PC-3 (cell line): Measurements from ENCODE around the gene CD82. TPM values are rescaled to one million over a fixed set of nuclear protein-coding genes. Genes with fewer than 3 reads are reported as not detected.

ENCODE experiments used
- ATAC-seq: fragments of 200-7000 bp; cut with Tn5 transposase; 2 replicates; pipeline ENCODE4 v1.9.1; 2020; ENCODE audit warnings: mild to moderate bottlenecking, moderate library complexity
- BruUV-seq: library from RNA; stranded (reverse); fragments of 400-500 nt; replicated peaks from 2 replicates; lab custom pipeline; 2021; lab: Mats Ljungman, UMichigan
- CTCF ChIA-PET: fragments of 300-600 bp; sonication (Branson Sonifier 250); formaldehyde crosslinking; loops from one replicate; lab custom pipeline; 2022; ENCODE audit warnings: antibody characterized with exemption; lab: Charles Lee
- POLR2A ChIA-PET: fragments of 300-600 bp; sonication (Branson Sonifier 250); formaldehyde crosslinking; loops from one replicate; lab custom pipeline; 2022; ENCODE audit warnings: antibody characterized with exemption; ENCODE audit not compliant: unreplicated experiment; lab: Charles Lee
- DNase-seq: peaks from one replicate; pipeline ENCODE4 v3.0.0-alpha.2; 2015
- H2AFZ ChIP-seq: fragments of 300-600 bp; sonication (generic); 2 replicates; pipeline ENCODE4 v1.6.0; 2016; ENCODE audit warnings: antibody characterized with exemption, low read length
- H3F3A ChIP-seq: fragments of 300-600 bp; sonication (generic); one replicate; pipeline ENCODE4 v1.6.0; 2017; ENCODE audit warnings: antibody characterized with exemption, low read length, control low read depth, mild to moderate bottlenecking; ENCODE audit not compliant: unreplicated experiment
- H3K27ac ChIP-seq: fragments of 300-600 bp; sonication (generic); 2 replicates; pipeline ENCODE4 v1.5.1; 2016; ENCODE audit warnings: mild to moderate bottlenecking, low read length
- H3K27me3 ChIP-seq: fragments of 300-600 bp; sonication (generic); 2 replicates; pipeline ENCODE4 v1.6.1; 2016; ENCODE audit warnings: low read length, mixed read lengths
- H3K36me3 ChIP-seq: fragments of 300-600 bp; sonication (generic); 2 replicates; pipeline ENCODE4 v1.6.1; 2016; ENCODE audit warnings: low read depth, mixed run types, low read length, mixed read lengths
- H3K4me1 ChIP-seq: fragments of 300-600 bp; sonication (generic); 2 replicates; pipeline ENCODE4 v1.5.1; 2016; ENCODE audit warnings: low read length; ENCODE audit not compliant: insufficient read depth
- H3K4me2 ChIP-seq: fragments of 300-600 bp; sonication (generic); 2 replicates; pipeline ENCODE4 v1.6.0; 2016; ENCODE audit warnings: low read length
- H3K4me3 ChIP-seq: fragments of 300-600 bp; sonication (generic); 2 replicates; pipeline ENCODE4 v1.5.1; 2016; ENCODE audit warnings: mild to moderate bottlenecking, low read length, mixed read lengths
- H3K79me2 ChIP-seq: fragments of 300-600 bp; sonication (generic); 2 replicates; pipeline ENCODE4 v1.6.1; 2017; ENCODE audit warnings: low read length, mixed read lengths
- H3K9ac ChIP-seq: fragments of 300-600 bp; sonication (generic); 2 replicates; pipeline ENCODE4 v1.6.0; 2016; ENCODE audit warnings: mild to moderate bottlenecking, low read length
- H3K9me2 ChIP-seq: fragments of 300-600 bp; sonication (generic); replicated peaks from 2 replicates; pipeline ENCODE4 v1.6.1; 2016; ENCODE audit warnings: mixed run types, low read length, mixed read lengths
- H3K9me3 ChIP-seq: fragments of 300-600 bp; sonication (generic); 2 replicates; pipeline ENCODE4 v1.6.1; 2016; ENCODE audit warnings: low read length, mixed read lengths
- H4K20me1 ChIP-seq: fragments of 300-600 bp; sonication (generic); 2 replicates; pipeline ENCODE4 v1.6.1; 2016; ENCODE audit warnings: low read length, mixed read lengths
- EZH2 ChIP-seq: fragments of 300-600 bp; sonication (generic); IDR thresholded peaks from one replicate; pipeline ENCODE4 v1.6.1; 2017; ENCODE audit warnings: antibody characterized with exemption, mild to moderate bottlenecking, low read length; ENCODE audit not compliant: unreplicated experiment
- EZH2phosphoT487 ChIP-seq: fragments of 300-600 bp; sonication (generic); IDR thresholded peaks from 2 replicates; pipeline ENCODE4 v1.6.1; 2018; ENCODE audit warnings: mild to moderate bottlenecking, antibody characterized with exemption, low read length, borderline replicate concordance
- intact Hi-C: fragments of 100-400 bp; cut with micrococcal nuclease; formaldehyde crosslinking; loops from 2 replicates; pipeline ENCODE4 v1.9.0; 2023
- total RNA-seq: library from RNA; depleted of rRNA; stranded (reverse); fragments of >200 nt; gene quantifications from 2 replicates; pipeline ENCODE4 v1.2.3, GENCODE V29; 2014
- TF ChIP-seq, protein P1 (sequence below): fragments of 300-600 bp; sonication (generic); conservative IDR thresholded peaks from 2 replicates; pipeline ENCODE4 v1.5.1; 2017; ENCODE audit warnings: antibody characterized with exemption, low read depth, mild to moderate bottlenecking, low read length

CD82 gene
- total RNA-seq, 1 experiment from 2014 or later: 5.0 TPM

DNA sequence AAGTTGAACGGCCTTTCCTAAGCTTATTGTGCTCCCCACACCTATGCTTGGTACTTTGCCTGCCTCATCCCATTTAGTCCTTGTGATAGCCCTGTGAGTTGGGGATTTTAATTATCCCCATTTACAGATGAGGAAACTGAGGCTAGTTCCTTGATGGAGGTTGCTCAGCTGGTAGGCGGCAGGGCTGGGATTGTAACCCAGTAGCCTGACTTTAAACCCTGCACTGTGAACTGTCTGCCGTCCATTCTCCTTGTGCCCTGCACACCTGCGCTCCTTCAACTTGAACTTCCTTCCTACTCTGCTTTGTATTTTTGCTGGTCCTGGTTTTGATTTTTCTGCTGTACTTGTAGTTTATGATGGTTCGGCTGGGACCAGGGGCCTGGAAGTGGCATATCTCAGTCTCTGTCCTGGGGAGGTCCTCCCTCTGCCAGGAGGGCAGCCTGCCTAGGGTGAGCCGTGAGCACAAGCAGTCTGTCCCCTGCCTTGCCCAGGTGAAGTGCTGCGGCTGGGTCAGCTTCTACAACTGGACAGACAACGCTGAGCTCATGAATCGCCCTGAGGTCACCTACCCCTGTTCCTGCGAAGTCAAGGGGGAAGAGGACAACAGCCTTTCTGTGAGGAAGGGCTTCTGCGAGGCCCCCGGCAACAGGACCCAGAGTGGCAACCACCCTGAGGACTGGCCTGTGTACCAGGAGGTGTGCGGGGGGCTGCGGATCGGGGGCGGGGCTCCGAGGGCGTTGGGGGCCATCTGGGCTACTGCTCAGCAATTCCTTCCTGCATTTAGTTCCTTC lies 52.4 kb downstream of the CD82 start:
- no peak for DNase-seq
- TF ChIP-seq EZH2phosphoT487: no peak
- TF ChIP-seq, protein P1, sequence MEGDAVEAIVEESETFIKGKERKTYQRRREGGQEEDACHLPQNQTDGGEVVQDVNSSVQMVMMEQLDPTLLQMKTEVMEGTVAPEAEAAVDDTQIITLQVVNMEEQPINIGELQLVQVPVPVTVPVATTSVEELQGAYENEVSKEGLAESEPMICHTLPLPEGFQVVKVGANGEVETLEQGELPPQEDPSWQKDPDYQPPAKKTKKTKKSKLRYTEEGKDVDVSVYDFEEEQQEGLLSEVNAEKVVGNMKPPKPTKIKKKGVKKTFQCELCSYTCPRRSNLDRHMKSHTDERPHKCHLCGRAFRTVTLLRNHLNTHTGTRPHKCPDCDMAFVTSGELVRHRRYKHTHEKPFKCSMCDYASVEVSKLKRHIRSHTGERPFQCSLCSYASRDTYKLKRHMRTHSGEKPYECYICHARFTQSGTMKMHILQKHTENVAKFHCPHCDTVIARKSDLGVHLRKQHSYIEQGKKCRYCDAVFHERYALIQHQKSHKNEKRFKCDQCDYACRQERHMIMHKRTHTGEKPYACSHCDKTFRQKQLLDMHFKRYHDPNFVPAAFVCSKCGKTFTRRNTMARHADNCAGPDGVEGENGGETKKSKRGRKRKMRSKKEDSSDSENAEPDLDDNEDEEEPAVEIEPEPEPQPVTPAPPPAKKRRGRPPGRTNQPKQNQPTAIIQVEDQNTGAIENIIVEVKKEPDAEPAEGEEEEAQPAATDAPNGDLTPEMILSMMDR: no peak
- no peak for TF ChIP-seq EZH2
- H3K36me3 ChIP-seq: no peaks in the 10 kb centered on the region

DNA sequence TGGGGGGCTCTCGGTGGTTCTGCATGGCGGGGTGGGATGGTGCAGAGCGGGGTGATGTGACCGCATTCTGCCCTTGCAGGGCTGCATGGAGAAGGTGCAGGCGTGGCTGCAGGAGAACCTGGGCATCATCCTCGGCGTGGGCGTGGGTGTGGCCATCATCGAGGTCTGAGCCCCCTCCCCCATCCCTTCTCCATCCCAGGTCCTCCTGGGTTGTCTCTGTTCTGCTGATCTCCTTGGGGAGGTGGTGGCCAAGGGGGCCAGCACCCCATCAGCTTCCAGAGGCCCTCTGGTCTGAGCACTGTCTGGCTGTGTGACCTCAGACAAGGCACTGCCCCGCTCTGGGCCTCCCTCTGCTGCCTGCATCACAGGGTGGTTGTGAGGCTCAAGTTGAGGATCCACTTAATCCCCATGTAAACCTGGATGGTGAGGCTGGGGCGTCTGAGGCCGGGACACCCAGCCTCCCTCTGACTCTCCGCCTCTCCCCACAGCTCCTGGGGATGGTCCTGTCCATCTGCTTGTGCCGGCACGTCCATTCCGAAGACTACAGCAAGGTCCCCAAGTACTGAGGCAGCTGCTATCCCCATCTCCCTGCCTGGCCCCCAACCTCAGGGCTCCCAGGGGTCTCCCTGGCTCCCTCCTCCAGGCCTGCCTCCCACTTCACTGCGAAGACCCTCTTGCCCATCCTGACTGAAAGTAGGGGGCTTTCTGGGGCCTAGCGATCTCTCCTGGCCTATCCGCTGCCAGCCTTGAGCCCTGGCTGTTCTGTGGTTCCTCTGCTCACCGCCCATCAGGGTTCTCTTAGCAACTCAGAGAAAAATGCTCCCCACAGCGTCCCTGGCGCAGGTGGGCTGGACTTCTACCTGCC lies 53.3 kb downstream of the CD82 start:
- no peaks in the 10 kb centered on the region for H3K9me2 ChIP-seq
- no TSS peak for BruUV-seq
- POLR2A ChIA-PET: no interaction called here
- no peaks in the 10 kb centered on the region for H3K4me1 ChIP-seq
- no peak overlapping the region for H3K9ac ChIP-seq
- no peaks in the 10 kb centered on the region for H3K79me2 ChIP-seq
- H3K9me3 ChIP-seq: no peaks in the 10 kb centered on the region
- no peak overlapping the region for H2AFZ ChIP-seq
- H3K27ac ChIP-seq: no peak overlapping the region
- no peaks in the 10 kb centered on the region for H3F3A ChIP-seq
- no peak for DNase-seq
- no peaks in the 10 kb centered on the region for H3K36me3 ChIP-seq
- TF ChIP-seq EZH2phosphoT487: no peak
- no peak for TF ChIP-seq EZH2
- TF ChIP-seq, protein P1: no peak
- no peaks in the 10 kb centered on the region for H3K27me3 ChIP-seq
- H3K4me2 ChIP-seq: no peak overlapping the region
- H3K4me3 ChIP-seq: no peak overlapping the region
- intact Hi-C loops: no loop called here
- CTCF ChIA-PET: interaction anchor here (0.8 kb wide), 1 partner anchor 293 kb away, joined by 11 read pairs; no protein-coding TSS in a partner anchor
- ATAC-seq: no peak
- no peaks in the 10 kb centered on the region for H4K20me1 ChIP-seq

More for the DNA sequence above, 52.4 kb downstream of the CD82 start:
- intact Hi-C loops: loop anchor here (1.0 to 2.0 kb wide), 2 partner anchors 53 to 62 kb away; partner anchors contain the start of gene CD82
- H3K9ac ChIP-seq: no peak overlapping the region
- no peaks in the 10 kb centered on the region for H3K9me2 ChIP-seq
- no peak overlapping the region for H3K27ac ChIP-seq
- no peak overlapping the region for H3K4me3 ChIP-seq
- ATAC-seq: no peak
- no peaks in the 10 kb centered on the region for H3F3A ChIP-seq
- H3K9me3 ChIP-seq: no peaks in the 10 kb centered on the region
- no peaks in the 10 kb centered on the region for H3K27me3 ChIP-seq
- H2AFZ ChIP-seq: no peak overlapping the region
- POLR2A ChIA-PET: no interaction called here
- H4K20me1 ChIP-seq: no peaks in the 10 kb centered on the region
- H3K79me2 ChIP-seq: no peaks in the 10 kb centered on the region
- H3K4me2 ChIP-seq: no peak overlapping the region
- no TSS peak for BruUV-seq
- CTCF ChIA-PET: interaction anchor here (0.6 to 1.6 kb wide), 6 partner anchors 53 to 294 kb away, joined by 3 to 33 read pairs (median 10); partner anchors contain the start of gene CD82
- no peaks in the 10 kb centered on the region for H3K4me1 ChIP-seq
